HG03066 (cell line): ENCODE results near the gene AXIN2.

Experiments used
- ATAC-seq: cut with Tn5 transposase; IDR thresholded peaks from one replicate; pipeline ENCODE4 v1.9.1; 2021; ENCODE audit warnings: low read depth; ENCODE audit not compliant: unreplicated experiment

AXIN2 gene

DNA sequence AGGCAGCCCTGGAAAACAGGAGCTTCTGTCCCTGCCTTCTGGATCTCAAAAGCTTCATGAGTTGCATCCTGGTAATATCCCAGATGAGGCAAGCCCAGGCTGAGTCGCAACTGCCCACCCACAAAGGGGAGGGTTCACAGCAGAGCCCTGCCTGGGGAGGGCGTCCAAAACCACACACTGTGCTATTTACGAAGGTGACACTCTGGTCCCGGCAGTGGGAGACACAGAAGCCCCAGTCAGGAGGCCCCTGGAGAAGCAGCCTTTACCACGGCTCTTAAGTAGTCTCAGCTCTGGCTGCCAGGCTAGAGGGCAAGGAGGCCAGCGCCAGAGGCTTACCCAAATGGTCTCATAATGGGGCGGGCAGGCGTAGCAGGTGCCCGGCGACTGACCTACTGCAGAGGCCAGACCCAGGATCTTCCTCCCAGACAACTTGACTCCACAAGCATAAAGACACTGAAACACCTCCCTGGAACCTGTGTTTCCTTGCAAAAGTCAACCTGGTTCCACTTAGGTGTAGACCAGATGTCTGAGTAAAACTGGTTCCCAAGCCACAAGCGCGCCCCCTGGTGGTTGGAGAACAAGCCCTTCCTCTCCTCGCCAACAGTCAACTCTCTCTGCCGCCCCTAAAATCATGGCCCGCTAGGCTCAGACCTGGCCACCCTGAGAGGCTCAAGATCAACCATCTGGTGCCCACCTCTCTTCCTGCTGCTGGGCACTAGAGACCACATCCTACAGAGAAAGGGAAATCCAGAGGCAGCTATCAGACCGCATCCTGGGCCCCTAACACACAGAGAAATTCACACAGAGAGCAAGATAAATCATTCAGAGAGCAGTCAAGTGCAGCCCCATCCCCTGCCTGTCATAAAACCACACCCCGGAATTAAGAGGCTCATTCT, 5.2 kb downstream of the AXIN2 start:
- ATAC-seq = no peak

DNA sequence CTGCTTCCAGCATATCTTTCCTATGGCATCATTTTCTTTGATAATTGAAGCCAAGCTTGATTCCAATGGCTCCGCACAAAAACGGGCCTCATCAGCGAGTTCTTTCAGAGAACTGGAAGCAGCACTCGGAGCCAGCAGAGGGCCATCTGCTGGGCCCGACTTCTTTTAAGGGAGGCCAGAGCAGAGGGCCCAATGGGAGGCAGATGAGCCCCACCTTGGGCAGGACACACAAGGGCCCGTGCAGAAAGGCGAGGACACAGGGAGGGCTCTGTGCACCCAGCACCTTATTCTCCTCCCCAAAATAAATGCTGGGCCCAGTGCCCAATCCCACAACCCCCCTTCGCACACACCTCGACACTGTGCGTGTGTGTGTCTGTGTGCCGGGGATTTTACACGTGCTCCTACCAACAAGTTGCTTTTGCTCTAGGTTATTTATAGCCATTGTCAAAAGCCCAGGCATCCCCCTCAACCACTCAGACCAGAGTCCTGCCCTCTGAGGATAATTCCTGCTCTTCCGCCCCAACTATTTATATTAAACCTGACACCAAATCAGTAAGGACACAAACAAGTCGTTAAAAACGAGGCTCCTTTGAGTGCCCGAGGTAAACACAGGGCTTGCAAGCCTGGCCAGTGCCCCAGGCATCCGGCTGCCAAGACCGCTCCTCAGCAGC, 6.8 kb downstream of the AXIN2 start:
- no peak for ATAC-seq

DNA sequence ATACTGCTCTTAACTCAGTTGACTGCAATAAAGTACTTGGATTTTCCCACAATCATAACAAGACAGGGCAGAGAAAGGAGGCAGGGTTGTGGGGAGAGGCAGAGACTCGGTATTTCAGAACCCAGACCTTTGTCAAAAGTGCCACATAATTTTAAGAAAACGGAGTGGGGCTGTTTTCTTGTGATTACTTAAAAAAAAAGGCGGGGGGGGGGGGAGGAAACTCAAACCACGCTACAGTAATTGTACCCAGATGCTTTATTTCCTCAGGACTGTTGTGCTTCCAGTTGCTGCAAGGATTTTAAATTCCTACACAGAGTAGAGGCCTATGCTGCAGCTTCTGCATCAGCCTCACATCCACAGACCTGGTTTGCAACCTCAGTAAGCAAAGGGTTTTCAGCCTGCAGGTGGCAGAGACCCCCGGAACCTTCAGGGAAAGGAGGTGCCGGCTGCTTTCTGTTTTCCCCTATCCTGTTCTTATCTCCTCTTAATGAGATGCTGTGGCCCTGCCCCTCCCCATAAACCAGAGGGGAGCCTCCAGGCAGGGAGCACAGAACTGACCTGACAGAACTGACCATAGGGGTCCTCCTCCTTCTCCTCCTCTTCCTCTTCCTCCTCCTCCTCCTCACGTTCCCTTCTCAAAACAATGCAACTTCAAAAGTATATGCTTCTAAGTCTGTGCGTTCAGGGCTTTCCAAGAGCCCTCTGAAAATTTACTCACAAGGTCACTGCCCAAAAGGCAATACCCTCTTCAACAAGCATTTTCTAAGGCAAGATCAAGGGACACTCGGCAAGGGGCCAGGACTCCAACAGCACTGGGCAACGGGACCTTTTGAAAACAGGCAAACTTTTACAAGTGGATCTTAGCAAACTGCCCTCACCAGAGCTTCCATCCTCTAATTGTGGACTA, 7.5 kb downstream of the AXIN2 start:
- ATAC-seq = no peak

DNA sequence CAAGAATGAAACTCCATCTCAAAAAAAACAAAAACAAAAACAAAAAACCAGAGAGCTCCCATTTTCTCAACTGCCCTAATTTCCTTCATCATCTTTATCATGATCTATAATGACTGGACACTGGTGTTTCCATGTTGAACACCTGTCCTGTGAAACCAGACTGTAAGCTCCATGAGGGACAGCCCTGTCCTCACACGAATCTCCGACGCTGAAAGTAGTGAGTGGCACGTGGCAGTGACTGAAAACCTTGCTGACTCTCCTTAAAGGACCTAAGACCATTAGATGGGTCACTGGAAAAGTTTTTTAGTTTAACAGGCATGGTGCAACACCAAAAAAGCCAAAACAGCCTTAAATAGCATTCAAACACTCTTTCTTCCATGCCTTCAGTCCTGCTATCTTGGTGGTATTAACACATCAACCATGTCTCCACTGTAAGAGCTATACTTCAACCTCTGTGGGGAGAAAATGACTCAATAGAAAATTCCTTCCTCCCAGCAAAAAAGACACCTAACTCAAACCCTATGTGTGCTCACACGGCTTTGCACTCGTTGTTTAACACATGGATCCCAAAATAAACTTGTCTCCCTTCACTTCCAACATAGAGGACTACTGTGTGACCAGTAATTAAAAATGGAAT, 8.3 kb downstream of the AXIN2 start:
- ATAC-seq = no peak

DNA sequence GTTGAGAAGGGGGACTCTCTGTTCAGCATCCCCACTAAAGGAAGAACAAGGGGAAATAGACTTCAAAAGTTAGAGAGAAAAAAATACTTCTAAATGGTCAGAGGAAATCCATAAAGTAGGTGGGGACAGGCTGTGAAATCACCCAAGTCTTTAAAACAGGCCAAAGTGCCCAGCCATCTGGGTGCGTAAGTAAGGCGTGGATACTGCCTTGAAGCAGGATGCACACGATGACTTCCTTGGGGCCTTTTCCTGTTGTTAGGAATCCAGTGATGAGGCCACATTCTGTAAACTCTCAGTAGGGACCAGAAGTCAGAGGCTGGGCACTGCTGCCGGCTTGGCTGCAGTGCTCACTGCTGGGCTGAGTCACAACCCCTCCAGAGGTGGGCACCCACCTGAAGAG, 9.2 kb downstream of the AXIN2 start:
- no peak for ATAC-seq

DNA sequence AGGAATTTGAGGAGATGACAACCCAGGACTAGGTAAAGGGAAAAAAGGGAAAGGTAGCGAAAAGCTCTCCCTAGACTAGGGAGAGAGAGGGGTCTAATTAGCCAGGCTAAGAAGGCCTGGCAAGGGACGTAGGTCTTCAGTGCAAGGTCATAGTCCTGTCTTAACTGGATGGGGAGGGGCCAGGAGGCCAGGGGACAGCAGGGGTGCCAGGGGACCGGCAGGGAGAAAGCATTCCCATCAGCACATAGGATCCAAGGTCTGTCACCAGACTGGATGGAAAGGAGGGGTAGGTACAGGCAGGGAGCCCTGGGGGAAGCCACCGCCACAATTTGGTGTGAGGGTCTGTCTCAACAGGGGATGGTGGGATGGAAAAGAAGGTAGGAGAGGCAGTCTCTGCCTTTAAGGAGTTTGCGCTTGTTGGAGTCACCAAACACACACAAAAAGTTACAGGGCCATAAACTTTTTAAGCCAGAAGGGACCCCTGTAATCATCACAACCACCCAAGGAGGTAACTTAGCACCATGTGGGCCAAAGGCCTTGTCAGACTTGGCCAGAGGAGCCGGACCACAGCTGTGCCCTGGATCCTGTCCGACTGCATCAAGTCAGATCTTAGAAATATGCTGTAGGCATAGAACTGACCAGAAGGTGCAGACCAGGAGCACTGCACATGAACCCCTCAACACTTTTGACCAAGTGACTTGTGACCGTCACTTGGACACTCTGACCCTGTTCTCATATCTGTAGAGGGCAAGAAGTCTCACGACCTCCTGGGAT, 10.0 kb downstream of the AXIN2 start:
- no peak for ATAC-seq

DNA sequence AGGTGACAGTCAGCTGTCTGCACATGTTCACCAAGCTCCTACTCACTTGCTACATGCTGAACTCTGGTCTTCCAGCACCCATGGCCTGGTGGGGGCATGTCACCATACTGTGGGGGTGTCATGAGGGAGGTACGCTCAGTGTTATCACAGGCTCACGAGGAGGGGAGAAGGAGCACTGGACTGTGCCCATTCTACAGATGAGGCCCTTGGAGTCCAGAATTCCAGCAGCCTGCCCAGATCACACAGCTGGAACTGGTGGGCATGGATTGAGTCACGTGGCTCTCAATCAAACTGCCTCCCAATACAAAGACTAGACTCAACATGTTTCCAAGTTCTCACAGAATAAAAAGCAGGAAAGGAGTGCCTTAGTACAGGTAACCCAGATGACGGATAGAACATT, 10.7 kb downstream of the AXIN2 start:
- no peak for ATAC-seq

DNA sequence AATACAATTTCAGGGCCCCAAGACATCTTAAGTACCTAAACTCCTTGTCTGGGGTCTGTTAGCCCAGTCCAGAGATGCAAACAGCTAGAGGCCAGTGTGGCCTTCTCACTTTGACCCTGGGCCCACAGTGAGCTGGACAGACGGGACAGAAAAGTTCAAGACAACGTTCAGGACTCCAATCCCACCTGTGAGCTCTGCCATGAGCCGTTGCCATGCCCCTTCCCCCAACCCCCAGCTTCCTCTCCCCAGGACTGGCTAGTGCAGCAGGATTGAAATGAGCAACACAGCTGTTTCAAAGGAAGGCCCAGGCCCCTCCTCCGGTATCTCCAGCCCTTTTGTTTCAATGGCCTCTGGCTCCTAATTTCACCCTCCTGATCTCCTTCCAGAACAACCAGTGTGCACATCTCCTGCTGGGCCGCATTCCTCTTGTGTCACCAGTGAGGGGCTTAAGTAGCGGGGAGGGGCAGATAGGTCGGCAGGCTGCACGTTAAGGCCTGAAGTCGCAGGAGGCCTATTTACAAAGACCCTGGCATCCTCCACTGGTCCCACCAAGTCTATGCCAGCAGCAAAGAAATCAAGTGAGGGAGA, 11.3 kb downstream of the AXIN2 start:
- ATAC-seq = no peak

DNA sequence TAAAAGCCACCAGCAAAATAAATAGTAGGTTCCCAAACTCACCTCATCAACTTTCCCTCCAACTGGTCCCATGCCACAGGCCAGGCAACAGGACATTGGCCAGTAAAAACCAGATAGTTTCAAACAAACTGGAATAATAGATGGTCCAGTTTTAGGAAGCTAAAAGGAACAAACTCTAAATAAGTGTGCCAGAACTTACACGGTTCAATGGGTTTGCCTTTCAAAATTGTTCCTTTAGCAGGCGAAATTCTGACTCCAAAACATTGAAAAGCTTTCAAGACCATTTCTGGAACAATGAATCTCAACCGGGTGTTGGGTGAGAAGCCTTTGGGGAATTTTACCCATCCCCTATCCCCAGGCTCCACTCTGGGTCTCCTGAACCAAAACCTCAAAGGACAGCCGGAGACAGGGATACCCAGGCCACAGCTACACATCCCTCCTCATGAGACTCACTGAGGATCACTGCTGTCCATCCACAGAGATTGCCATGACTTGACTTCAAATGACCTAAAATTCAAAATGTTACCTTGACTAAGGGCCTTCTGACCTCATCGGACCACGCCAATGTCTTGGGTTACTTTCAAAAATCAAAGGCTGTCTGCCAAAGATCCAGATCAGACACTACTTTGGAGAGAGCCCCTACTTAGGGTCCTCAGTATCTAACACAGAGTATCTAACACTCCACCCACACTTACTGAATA, 13.0 kb downstream of the AXIN2 start:
- ATAC-seq = no peak

DNA sequence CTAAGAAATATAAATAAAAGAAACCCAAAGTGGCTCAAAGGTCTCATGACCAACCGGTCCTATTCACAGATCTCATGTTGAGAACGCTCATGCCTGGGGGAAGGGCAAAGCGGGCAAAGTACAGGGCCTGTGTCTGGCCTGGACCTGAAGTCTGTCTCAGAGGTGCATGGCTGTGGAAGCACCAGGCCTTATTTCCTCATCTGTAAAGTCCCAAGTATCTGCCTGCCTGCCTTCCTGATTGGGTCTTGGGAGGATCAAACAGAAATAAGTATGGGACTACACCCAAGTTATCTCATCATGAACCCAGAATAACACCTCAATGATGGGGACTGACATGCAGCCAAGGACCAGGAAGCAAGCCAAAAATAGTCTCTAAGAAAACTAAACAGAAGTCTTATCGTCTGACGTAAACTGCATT, 14.2 kb downstream of the AXIN2 start:
- ATAC-seq = no peak

DNA sequence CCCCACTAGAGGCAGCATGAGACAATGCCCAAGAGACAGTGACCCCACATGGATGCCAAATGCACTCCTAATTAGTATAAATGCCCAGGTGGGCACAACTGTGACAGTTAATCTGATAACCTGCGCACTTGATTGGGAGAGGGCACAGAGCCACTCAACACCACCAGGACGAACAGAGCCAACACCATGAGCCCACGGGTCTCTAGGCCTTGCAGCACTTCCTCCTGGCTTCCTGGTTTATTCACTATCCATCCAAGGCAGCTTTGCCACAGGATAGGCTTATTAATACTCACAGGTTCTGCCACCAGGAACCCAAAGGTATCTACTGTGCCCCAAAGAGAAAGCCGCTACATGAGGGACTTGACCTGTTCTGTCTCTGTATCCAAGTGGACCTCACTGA, 14.9 kb downstream of the AXIN2 start:
- no peak for ATAC-seq

DNA sequence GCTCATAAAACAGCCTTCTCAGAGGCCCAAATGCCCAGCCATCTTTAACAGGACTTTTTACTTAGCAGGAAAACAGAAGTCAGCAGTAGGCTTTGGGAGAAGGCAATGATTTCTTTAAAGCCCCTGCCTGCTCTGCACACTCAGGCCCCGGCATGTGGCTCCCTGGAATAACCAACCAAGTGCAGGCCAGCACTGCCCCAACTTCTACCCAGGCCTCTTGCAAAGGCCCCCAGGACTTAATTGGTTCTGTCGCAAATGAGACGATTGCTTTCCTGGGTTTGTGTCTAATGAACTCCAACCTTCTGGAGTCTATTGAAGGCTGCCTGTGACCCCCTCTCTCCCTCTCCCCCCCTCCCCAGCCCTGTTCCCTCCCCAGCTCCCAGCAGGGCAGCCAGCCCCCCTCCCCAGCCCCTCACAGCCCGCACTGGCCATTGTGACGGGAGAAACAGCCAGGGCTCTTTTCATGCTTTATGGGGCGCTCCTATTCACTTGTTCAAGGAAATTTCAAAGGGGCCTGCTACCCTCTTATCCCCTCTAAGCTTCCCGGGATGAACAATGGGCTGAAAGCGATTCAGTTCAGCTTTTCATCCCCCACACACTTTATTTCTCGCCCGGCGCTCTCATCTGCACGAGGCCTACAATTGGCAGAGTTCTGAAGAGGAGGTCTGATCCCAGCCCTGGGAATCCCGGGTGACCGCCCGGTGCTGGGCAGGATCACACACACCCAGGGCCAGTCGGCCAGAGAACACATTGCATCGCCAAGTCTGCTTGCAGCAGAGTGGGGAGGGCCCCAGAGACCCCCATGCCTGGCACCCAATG, 15.5 kb downstream of the AXIN2 start:
- ATAC-seq = no peak

DNA sequence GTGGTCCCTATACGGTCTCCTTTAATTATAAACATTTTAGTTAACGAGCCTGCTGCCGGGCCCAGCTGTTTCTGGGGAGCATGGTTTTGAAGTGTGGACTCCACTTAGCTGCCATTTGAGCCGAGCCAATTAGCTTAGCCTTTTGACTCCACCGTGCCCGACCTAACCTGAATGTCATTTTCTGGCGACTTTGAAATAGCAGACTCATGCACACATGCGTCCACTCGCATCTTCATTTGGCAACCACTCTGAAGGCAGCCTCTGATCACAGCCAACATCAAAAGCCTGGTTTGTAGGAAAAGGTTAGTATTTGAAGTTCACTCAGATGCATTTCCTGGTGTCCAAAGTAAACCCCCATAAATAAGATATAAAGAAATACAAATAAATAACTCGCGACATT, 16.8 kb downstream of the AXIN2 start:
- ATAC-seq = no peak

DNA sequence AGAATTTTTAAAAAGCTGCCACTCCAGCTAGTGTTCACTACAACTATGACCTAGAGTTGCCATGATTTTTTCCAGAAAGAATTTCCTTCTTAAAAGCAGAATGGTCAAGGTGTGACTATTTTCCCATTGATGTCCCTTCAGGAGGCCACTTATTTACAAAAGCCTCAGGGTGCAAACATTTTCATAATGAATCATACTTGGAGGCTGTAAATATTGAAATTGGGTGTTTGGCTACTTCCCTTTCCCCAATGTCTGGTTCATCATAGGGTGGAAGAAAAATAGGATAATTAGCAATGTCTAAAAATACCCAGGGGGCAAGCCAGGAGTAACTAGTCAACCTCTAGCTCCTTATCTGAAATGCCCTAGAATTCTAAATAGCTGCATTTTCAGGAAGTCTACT, 18.8 kb downstream of the AXIN2 start:
- ATAC-seq = no peak

DNA sequence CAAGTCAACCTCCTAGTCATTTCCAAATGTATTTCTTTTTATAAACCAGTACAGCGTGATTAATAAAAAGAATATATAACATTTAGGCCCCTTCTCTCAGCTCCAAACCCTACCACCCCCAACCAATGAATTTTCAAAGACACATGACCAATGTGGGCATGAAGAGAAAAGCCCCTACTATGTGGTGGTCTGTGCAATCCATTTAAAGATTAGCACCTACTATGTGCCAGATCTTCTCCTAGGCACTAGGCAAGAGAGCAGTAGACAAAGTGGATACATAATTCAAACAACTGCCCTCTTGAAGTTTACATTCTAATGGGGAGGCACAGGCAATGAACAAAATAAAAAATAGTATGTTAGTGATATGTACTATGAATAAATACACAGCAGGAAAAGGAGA, 19.4 kb downstream of the AXIN2 start:
- ATAC-seq = no peak

DNA sequence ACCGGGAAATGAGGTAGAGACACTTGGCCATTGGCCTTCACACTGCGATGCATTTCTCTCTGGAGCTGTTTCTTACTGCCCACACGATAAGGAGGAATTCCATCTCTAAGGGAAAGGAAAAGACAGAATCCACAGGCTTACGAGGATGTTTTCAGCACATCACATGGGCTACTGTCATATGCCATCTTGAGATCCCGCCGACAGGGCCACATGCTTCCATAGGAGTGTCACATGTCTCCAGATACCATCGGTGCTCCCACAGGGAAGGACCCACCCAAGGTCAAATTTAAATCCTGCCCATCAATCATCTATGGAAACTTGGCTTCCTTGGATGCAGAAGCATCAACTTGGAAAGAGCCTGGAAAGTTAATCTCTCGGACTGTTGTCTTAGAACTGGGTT, 20.0 kb downstream of the AXIN2 start:
- no peak for ATAC-seq

DNA sequence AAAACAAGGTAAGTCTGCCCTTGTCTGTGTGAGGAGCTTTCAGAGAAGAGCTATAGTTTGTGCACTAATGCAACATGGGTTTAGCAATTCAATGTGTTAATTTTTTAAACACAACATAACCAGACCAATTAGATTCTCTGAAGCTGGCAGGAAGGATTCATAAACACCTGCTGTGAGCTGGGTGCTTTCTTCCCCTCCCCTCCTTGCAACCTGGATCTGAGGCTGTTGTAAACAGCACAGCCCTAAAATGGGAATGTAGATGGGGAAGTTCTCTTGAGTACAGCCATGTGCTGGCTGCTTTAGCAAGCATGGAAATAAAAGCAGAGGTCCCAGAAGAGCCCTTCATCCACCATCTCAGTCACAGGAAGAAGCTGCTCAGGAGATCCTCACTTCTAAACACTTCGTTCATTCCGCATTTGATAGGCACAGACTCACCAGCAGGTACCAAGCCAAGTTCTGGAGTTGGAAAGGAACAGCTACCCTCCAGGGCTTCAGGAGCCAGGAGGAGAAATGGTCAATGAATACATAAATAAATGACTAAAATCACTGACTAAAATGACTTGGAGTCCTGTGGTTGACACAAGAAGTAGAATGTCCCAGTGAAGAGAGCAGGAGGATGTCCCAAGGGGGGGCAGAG, 21.7 kb downstream of the AXIN2 start:
- ATAC-seq = no peak
